H54 (cell line): ENCODE measurements around the gene CARD14.
"Not testable (repeated sequence)": the region's sequence is repeated elsewhere in the genome, so short reads cannot be mapped to it uniquely, and the experiment has no call there.

Experiments
- DNase-seq: peaks from one replicate; pipeline ENCODE4 v3.0.0; 2011; ENCODE audit warnings: low spot score, mixed read lengths; ENCODE audit not compliant: insufficient read length
- FAIRE-seq: peaks from 3 replicates; lab custom pipeline; 2011; peaks lifted over from hg19 to GRCh38; lab: Jason Lieb, UNC
- POLR2A ChIP-seq: IDR thresholded peaks from 2 replicates; pipeline ENCODE4 v1.6.1; 2011; ENCODE audit warnings: low read depth, mild to moderate bottlenecking, low read length

The CARD14 gene

GRCh38 chr17:80246266-80246681 lies 76.4 kb downstream of the CARD14 start:
- DNase-seq, result no peak
- TF ChIP-seq POLR2A, result no peak
- FAIRE-seq, result no peak

GRCh38 chr17:80246726-80247125 lies 76.9 kb downstream of the CARD14 start:
- FAIRE-seq (no peak), DNase-seq (no peak)
- no peak for TF ChIP-seq POLR2A

GRCh38 chr17:80247561-80247960 lies 77.7 kb downstream of the CARD14 start:
- DNase-seq, result no peak
- no peak for FAIRE-seq
- TF ChIP-seq POLR2A, result no peak

- DNase-seq (no peak), FAIRE-seq (no peak)
- TF ChIP-seq POLR2A, result no peak
Measured at GRCh38 chr17:80248001-80248893, 78.4 kb downstream of the CARD14 start.

GRCh38 chr17:80248894-80249710 lies 79.3 kb downstream of the CARD14 start:
- FAIRE-seq, result no peak
- no peak for DNase-seq
- TF ChIP-seq POLR2A, result no peak

GRCh38 chr17:80251966-80252365 lies 82.1 kb downstream of the CARD14 start:
- no peak for FAIRE-seq
- no peak for TF ChIP-seq POLR2A

GRCh38 chr17:80252871-80253270 lies 83.0 kb downstream of the CARD14 start:
- FAIRE-seq (no peak), DNase-seq (no peak)
- no peak for TF ChIP-seq POLR2A

More at GRCh38 chr17:80251966-80252365, 82.1 kb downstream of the CARD14 start:
- DNase-seq, result no peak

GRCh38 chr17:80253631-80254395 lies 84.0 kb downstream of the CARD14 start:
- TF ChIP-seq POLR2A, result no peak
- DNase-seq (no peak), FAIRE-seq (no peak)

- TF ChIP-seq POLR2A, result no peak; the same call in 1 of the 2 replicates
- FAIRE-seq (peak; percentile 50), DNase-seq (peak; percentile 93)
Measured at GRCh38 chr17:80254396-80255251, 84.8 kb downstream of the CARD14 start.

- DNase-seq (no peak), FAIRE-seq (no peak)
- TF ChIP-seq POLR2A, result no peak
Measured at GRCh38 chr17:80256034-80256350, 86.2 kb downstream of the CARD14 start.

- no peak for FAIRE-seq
- no peak for DNase-seq
- TF ChIP-seq POLR2A, result no peak
Measured at GRCh38 chr17:80257716-80258213, 87.9 kb downstream of the CARD14 start.

GRCh38 chr17:80258296-80258695 lies 88.5 kb downstream of the CARD14 start:
- not testable (repeated sequence) for FAIRE-seq, DNase-seq
